Ascending aorta (tissue), 2 donors: ENCODE measurements around the gene ZNF618. TPM values are rescaled to one million over a fixed set of nuclear protein-coding genes. Genes with fewer than 3 reads are reported as not detected.
A peak's percentile ranks its signal among the peaks of the same experiment; 100 is the strongest.
"Not testable (repeated sequence)": the region's sequence is repeated elsewhere in the genome, so short reads cannot be mapped to it uniquely, and the experiment has no call there.

Experiments
- DNase-seq, 2 donors: peaks; one replicate each; pipeline ENCODE4 v3.0.0-alpha.2; 2019; ENCODE audit warnings: low spot score in 2 of 2
- H3K27ac ChIP-seq, 2 donors: fragments of 200-600 bp; sonication (generic); one replicate each; pipeline ENCODE4 v1.5.1; 2016 to 2017; ENCODE audit warnings: mild to moderate bottlenecking in 1 of 2
- H3K27me3 ChIP-seq: fragments of 200-600 bp; sonication (generic); one replicate; pipeline ENCODE4 v1.5.1; 2017
- H3K36me3 ChIP-seq, 2 donors: fragments of 200-600 bp; sonication (generic); one replicate each; pipeline ENCODE4 v1.5.1; 2016
- H3K4me1 ChIP-seq, 2 donors: fragments of 200-600 bp; sonication (generic); one replicate each; pipeline ENCODE4 v1.5.1; 2016 to 2017; ENCODE audit warnings: mild to moderate bottlenecking in 1 of 2
- H3K4me3 ChIP-seq, 2 donors: fragments of 200-600 bp; sonication (generic); one replicate each; pipeline ENCODE4 v1.5.1; 2016 to 2017; ENCODE audit warnings: mild to moderate bottlenecking in 1 of 2
- H3K9me3 ChIP-seq, 2 donors: fragments of 200-600 bp; sonication (generic); one replicate each; pipeline ENCODE4 v1.5.1; 2016
- CTCF ChIP-seq, 3 experiments: fragments of 200-600 bp in 2 of 3; fragments of 450-650 bp in 1 of 3; sonication (generic) in 2 of 3; IDR thresholded peaks; one replicate each; pipeline ENCODE4 v1.5.1; 2016 to 2019; ENCODE audit warnings: antibody characterized with exemption in 3 of 3, mild to moderate bottlenecking in 1 of 3, moderate library complexity in 1 of 3
- intact Hi-C: fragments of 100-400 bp; cut with DNase I; formaldehyde crosslinking; loops from one replicate; pipeline ENCODE4 v1.15.1; 2023
- total RNA-seq: library from RNA; depleted of rRNA; stranded (reverse); fragments of >200 nt; gene quantifications from one replicate; pipeline ENCODE4 v1.1.0, GENCODE V29; 2016

ZNF618 gene
- total RNA-seq, 1 donor from 2014 or later = 16.1 TPM

DNA sequence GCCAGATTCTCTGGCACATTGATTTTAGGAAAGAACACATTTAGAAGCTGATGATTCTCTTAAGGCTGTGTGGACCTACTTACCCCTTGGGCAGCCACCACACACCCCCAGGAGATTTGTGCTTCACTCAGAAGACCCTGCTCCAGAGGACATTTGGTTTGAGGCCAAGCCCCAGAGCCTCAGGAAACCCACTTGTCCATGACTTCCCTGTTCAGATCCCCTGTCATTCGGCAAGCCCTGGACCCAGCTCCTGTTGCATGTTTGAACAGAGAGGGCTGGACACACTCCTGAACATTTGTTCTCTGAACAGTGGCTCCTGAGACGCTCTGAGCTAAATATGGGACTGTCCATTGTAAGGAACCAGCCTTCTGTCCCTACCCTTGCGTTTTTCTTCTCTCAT lies 119.9 kb downstream of the ZNF618 start:
- no peak overlapping the region for H3K27ac ChIP-seq
- peaks cover 28 to 37% of the 10 kb centered on the region in 2 donors for H3K4me1 ChIP-seq
- no peaks in the 10 kb centered on the region for H3K9me3 ChIP-seq
- no peak overlapping the region for H3K4me3 ChIP-seq
- H3K36me3 ChIP-seq = no peaks in the 10 kb centered on the region
- no peaks in the 10 kb centered on the region for H3K27me3 ChIP-seq
- TF ChIP-seq CTCF (IDR thresholded peaks at IDR 0.05) = no peak
- intact Hi-C loops = loop anchor here (10.0 kb wide), 1 partner anchor 191 kb away; no protein-coding TSS in a partner anchor
- DNase-seq = peak in 1 of 2 donors; percentile 40

GRCh38 chr9:113996531-113997001 lies 120.5 kb downstream of the ZNF618 start:
- no peak for TF ChIP-seq CTCF (IDR thresholded peaks at IDR 0.05)
- DNase-seq = peak in 1 of 2 donors; percentile 60
- Histone ChIP-seq H3K36me3 (no peaks in the 10 kb centered on the region), H3K4me1 (peaks cover 28 to 31% of the 10 kb centered on the region in 2 donors), H3K4me3 (no peak overlapping the region), H3K27me3 (no peaks in the 10 kb centered on the region), H3K27ac (no peak overlapping the region), H3K9me3 (no peaks in the 10 kb centered on the region)
- intact Hi-C loops = loop anchor here (10.0 kb wide), 1 partner anchor 192 kb away; no protein-coding TSS in a partner anchor

DNA sequence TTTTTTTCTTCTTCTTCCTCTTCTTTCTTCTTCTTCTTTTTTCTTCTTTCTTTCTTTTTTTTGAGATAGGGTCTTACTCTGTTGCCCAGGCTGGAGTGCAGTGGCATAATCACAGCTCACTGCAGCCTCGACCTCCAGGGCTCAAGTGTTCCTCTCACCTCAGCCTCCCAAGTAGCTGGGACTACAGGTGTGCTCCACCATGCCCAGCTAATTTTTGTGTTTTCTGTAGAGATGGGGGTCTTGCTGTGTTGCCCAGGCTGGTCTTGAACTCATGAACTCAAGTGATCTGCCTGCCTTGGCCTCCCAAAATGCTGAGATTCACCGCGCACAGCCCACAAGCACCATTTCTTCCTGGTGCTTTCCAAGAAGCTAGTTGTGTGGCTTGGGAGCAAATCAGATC lies 121.0 kb downstream of the ZNF618 start:
- DNase-seq, H3K4me3 ChIP-seq, H3K9me3 ChIP-seq, H3K27ac ChIP-seq, H3K27me3 ChIP-seq, H3K36me3 ChIP-seq: not testable (repeated sequence)
- peaks cover 23 to 26% of the 10 kb centered on the region in 2 donors for H3K4me1 ChIP-seq
- intact Hi-C loops = loop anchor here (10.0 kb wide), 1 partner anchor 192 kb away; no protein-coding TSS in a partner anchor

- peaks cover 18 to 21% of the 10 kb centered on the region in 2 donors for H3K4me1 ChIP-seq
- no peaks in the 10 kb centered on the region for H3K9me3 ChIP-seq
- H3K27ac ChIP-seq = no peak overlapping the region
- TF ChIP-seq CTCF (IDR thresholded peaks at IDR 0.05) = no peak
- peak in 1 of 2 donors; percentile 53 for DNase-seq
- no peak overlapping the region for H3K4me3 ChIP-seq
- no peaks in the 10 kb centered on the region for H3K27me3 ChIP-seq
- H3K36me3 ChIP-seq = peaks cover 0 to 4% of the 10 kb centered on the region in 2 donors
- intact Hi-C loops = loop anchor here (10.0 kb wide), 1 partner anchor 193 kb away; no protein-coding TSS in a partner anchor
Measured at GRCh38 chr9:113997610-113998009, 121.5 kb downstream of the ZNF618 start.

GRCh38 chr9:113998114-113998513 lies 122.0 kb downstream of the ZNF618 start:
- peak overlapping the region in 1 of 2 donors; percentile 21 for H3K27ac ChIP-seq
- H3K36me3 ChIP-seq = peaks cover 0 to 4% of the 10 kb centered on the region in 2 donors
- intact Hi-C loops = loop anchor here (10.0 kb wide), 1 partner anchor 193 kb away; no protein-coding TSS in a partner anchor
- no peak overlapping the region for H3K4me3 ChIP-seq
- no peaks in the 10 kb centered on the region for H3K9me3 ChIP-seq
- peak in 1 of 2 donors; percentile 51 for DNase-seq
- TF ChIP-seq CTCF (IDR thresholded peaks at IDR 0.05) = no peak
- H3K4me1 ChIP-seq = peaks cover 13 to 20% of the 10 kb centered on the region in 2 donors
- H3K27me3 ChIP-seq = no peaks in the 10 kb centered on the region

DNA sequence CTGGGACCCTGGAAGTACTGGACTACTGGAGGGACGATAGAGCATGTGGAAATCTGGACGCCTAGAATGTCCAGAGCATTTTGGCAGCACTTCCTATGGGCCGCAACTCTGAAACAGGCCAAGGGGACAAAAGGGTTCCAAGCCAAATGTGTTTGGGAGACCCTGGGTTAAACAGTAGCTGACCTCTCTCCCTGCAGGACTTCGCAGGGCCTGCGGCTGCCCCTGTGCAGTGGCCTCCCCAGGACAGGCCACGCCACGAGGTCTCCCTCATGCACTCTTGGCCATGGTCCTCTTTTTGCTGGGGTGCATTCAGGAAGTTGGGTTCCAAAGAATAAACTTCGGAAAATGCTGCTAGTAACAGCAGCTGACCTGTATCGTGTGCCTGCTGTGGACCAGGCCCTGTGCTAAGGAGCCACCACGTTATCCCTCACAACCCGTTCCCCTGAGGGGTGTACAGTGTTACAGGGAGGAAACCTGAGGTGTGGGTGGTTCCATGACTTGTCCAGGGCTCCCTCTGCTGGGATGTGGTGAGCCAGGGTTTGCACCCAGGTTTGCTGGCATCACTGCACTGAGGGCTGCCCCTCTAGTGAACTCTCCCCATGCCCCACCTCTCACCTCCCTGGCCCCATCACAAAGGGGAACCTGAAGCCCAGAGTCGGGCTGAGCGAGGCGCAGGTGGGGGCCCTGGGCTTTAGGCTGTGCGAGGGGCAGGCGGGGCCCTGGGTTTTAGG lies 122.6 kb downstream of the ZNF618 start:
- Histone ChIP-seq H3K27ac (peak overlapping the region; percentile 21 to 92), H3K36me3 (peaks cover 0 to 4% of the 10 kb centered on the region in 2 donors), H3K4me3 (no peak overlapping the region), H3K9me3 (no peaks in the 10 kb centered on the region), H3K27me3 (no peaks in the 10 kb centered on the region), H3K4me1 (peaks cover 9 to 16% of the 10 kb centered on the region in 2 donors)
- TF ChIP-seq CTCF (IDR thresholded peaks at IDR 0.05) = peak in 1 of 3 experiments; percentile 31
- peak in 1 of 2 donors; percentile 60 for DNase-seq
- intact Hi-C loops = loop anchor here (10.0 kb wide), 1 partner anchor 194 kb away; no protein-coding TSS in a partner anchor
